IMR-90 (cell line): ENCODE data around the gene FARS2.

Source experiments
- CEBPB ChIP-seq: IDR thresholded peaks from 2 replicates; pipeline ENCODE4 v1.6.1; 2012; ENCODE audit warnings: low read depth, low read length, improper control_type of control experiment
- FOS ChIP-seq: fragments of 150-350 bp; IDR thresholded peaks from 2 replicates; pipeline ENCODE4 v1.6.1; 2016; ENCODE audit warnings: low read depth, low read length
- MAFK ChIP-seq: IDR thresholded peaks from 2 replicates; pipeline ENCODE4 v1.6.1; 2012; ENCODE audit warnings: low read depth, low read length, improper control_type of control experiment
- MAZ ChIP-seq: IDR thresholded peaks from 2 replicates; pipeline ENCODE4 v1.6.1; 2012; ENCODE audit warnings: low read depth, mild to moderate bottlenecking, low read length, improper control_type of control experiment, moderate library complexity, borderline replicate concordance
- MXI1 ChIP-seq: IDR thresholded peaks from 2 replicates; pipeline ENCODE4 v1.6.1; 2012; ENCODE audit warnings: low read depth, mild to moderate bottlenecking, low read length, moderate library complexity, borderline replicate concordance
- NFE2L2 ChIP-seq: fragments of 150-350 bp; IDR thresholded peaks from 2 replicates; pipeline ENCODE4 v1.6.1; 2016; ENCODE audit warnings: low read depth, mild to moderate bottlenecking, low read length
- POLR2A ChIP-seq: IDR thresholded peaks from 2 replicates; pipeline ENCODE4 v1.6.1; 2012; ENCODE audit warnings: mild to moderate bottlenecking, low read depth, low read length
- RAD21 ChIP-seq: IDR thresholded peaks from 2 replicates; pipeline ENCODE4 v1.6.1; 2012; ENCODE audit warnings: low read length, improper control_type of control experiment
- RCOR1 ChIP-seq: IDR thresholded peaks from 2 replicates; pipeline ENCODE4 v1.6.1; 2012; ENCODE audit warnings: mild to moderate bottlenecking, low read length, improper control_type of control experiment; ENCODE audit not compliant: insufficient replicate concordance
- RFX5 ChIP-seq: IDR thresholded peaks from 2 replicates; pipeline ENCODE4 v1.8.0; 2012; ENCODE audit warnings: low read depth, mild to moderate bottlenecking, low read length, moderate library complexity
- SMC3 ChIP-seq: fragments of 150-350 bp; IDR thresholded peaks from 2 replicates; pipeline ENCODE4 v1.6.1; 2016; ENCODE audit warnings: low read depth, mild to moderate bottlenecking, antibody characterized with exemption, low read length, moderate library complexity
- TF ChIP-seq, protein P1 (sequence below): fragments of 150-350 bp; IDR thresholded peaks from 2 replicates; pipeline ENCODE4 v1.6.1; 2016; ENCODE audit warnings: low read depth, mild to moderate bottlenecking, low read length, moderate library complexity, borderline replicate concordance
- TF ChIP-seq, protein P2 (sequence below): conservative IDR thresholded peaks from 2 replicates; pipeline ENCODE4 v1.5.1; 2012; ENCODE audit warnings: mild to moderate bottlenecking, low read depth, low read length, improper control_type of control experiment
- TF ChIP-seq, protein P3 (sequence below): fragments of 150-350 bp; IDR thresholded peaks from 2 replicates; pipeline ENCODE4 v1.6.1; 2017; ENCODE audit warnings: mild to moderate bottlenecking, antibody characterized with exemption, low read length, low read depth

DNA sequence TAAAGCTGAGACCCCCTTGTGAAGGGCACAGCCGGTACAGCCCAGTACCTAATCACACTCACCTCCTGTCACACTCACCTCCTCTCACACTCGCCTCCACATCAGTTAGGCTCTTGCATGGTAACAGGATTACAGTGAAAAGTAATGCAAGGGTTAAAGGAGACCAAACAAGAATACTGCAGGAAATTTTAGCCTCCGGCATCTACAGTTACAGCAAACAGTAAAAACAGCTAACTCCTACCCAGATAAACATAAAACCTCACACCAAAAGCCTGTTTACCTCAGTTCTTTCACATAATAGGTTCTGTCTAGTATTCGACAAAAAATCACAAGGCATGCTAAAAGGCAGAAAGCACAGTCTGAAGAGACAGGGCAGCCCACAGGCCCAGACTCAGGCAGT lies 55.6 kb downstream of the FARS2 start:
- TF ChIP-seq, protein P1, sequence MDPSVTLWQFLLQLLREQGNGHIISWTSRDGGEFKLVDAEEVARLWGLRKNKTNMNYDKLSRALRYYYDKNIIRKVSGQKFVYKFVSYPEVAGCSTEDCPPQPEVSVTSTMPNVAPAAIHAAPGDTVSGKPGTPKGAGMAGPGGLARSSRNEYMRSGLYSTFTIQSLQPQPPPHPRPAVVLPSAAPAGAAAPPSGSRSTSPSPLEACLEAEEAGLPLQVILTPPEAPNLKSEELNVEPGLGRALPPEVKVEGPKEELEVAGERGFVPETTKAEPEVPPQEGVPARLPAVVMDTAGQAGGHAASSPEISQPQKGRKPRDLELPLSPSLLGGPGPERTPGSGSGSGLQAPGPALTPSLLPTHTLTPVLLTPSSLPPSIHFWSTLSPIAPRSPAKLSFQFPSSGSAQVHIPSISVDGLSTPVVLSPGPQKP, result no peak
- no peak for TF ChIP-seq RAD21
- TF ChIP-seq MAZ, result no peak
- TF ChIP-seq, protein P2, sequence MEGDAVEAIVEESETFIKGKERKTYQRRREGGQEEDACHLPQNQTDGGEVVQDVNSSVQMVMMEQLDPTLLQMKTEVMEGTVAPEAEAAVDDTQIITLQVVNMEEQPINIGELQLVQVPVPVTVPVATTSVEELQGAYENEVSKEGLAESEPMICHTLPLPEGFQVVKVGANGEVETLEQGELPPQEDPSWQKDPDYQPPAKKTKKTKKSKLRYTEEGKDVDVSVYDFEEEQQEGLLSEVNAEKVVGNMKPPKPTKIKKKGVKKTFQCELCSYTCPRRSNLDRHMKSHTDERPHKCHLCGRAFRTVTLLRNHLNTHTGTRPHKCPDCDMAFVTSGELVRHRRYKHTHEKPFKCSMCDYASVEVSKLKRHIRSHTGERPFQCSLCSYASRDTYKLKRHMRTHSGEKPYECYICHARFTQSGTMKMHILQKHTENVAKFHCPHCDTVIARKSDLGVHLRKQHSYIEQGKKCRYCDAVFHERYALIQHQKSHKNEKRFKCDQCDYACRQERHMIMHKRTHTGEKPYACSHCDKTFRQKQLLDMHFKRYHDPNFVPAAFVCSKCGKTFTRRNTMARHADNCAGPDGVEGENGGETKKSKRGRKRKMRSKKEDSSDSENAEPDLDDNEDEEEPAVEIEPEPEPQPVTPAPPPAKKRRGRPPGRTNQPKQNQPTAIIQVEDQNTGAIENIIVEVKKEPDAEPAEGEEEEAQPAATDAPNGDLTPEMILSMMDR, result no peak
- TF ChIP-seq MXI1, result no peak
- no peak for TF ChIP-seq POLR2A
- no peak for TF ChIP-seq RFX5
- TF ChIP-seq FOS, result no peak
- no peak for TF ChIP-seq RCOR1
- no peak for TF ChIP-seq SMC3
- TF ChIP-seq CEBPB, result no peak
- TF ChIP-seq, protein P3, sequence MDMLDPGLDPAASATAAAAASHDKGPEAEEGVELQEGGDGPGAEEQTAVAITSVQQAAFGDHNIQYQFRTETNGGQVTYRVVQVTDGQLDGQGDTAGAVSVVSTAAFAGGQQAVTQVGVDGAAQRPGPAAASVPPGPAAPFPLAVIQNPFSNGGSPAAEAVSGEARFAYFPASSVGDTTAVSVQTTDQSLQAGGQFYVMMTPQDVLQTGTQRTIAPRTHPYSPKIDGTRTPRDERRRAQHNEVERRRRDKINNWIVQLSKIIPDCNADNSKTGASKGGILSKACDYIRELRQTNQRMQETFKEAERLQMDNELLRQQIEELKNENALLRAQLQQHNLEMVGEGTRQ, result no peak
- no peak for TF ChIP-seq MAFK
- TF ChIP-seq NFE2L2, result no peak
